Activated CD8-positive, alpha-beta T cell treated with anti-CD3 and anti-CD28 coated beads, Interleukin-2, amount 10 ng/mL, durations not matched to agents 7 days and 5 days (primary cell): Measurements from ENCODE around the gene DENND2A. TPM values are rescaled to one million over a fixed set of nuclear protein-coding genes. Genes with fewer than 3 reads are reported as not detected.
"Not testable (repeated sequence)": the region's sequence is repeated elsewhere in the genome, so short reads cannot be mapped to it uniquely, and the experiment has no call there.

Experiments
- ATAC-seq: fragments of 150-1000 bp; cut with Tn5 transposase; one replicate; pipeline ENCODE4 v1.10.0; 2021; ENCODE audit warnings: moderate library complexity
- CTCF ChIA-PET: fragments of 350-600 bp; sonication (Branson Sonifier 250); formaldehyde crosslinking; loops from one replicate; lab custom pipeline; 2021; ENCODE audit warnings: antibody characterized with exemption; lab: Charles Lee
- POLR2A ChIA-PET: fragments of 350-600 bp; sonication (Branson Sonifier 250); formaldehyde crosslinking; loops from one replicate; lab custom pipeline; 2021; ENCODE audit warnings: antibody characterized with exemption; lab: Charles Lee
- DNase-seq: peaks from one replicate; pipeline ENCODE4 v3.0.0-alpha.2; 2020
- H3K27ac Mint-ChIP-seq: one replicate; pipeline ENCODE4 v1.8.0; 2021; ENCODE audit warnings: mild to moderate bottlenecking, mixed read lengths
- H3K27me3 Mint-ChIP-seq: one replicate; pipeline ENCODE4 v1.8.0; 2021; ENCODE audit warnings: low read depth, mixed read lengths
- H3K36me3 Mint-ChIP-seq: one replicate; pipeline ENCODE4 v1.8.0; 2021; ENCODE audit warnings: low read depth, mixed read lengths
- H3K4me1 Mint-ChIP-seq: one replicate; pipeline ENCODE4 v1.8.0; 2021; ENCODE audit warnings: low read depth, mixed read lengths
- H3K4me3 Mint-ChIP-seq: one replicate; pipeline ENCODE4 v1.8.0; 2021; ENCODE audit warnings: mild to moderate bottlenecking, mixed read lengths
- H3K9me3 Mint-ChIP-seq: one replicate; pipeline ENCODE4 v1.8.0; 2022; ENCODE audit warnings: mixed read lengths; ENCODE audit not compliant: insufficient read depth
- total RNA-seq, 2 experiments: library from RNA; stranded (reverse); gene quantifications; one replicate each; pipeline ENCODE4 v1.2.3, GENCODE V29; 2021

The DENND2A gene
- total RNA-seq, 2 experiments from 2014 or later: not detected

- H3K36me3 Mint-ChIP-seq: peaks cover 11% of the 10 kb centered on the region
- ChIA-PET CTCF (interaction anchor here (1.1 to 2.9 kb wide), 7 partner anchors 21 to 341 kb away, joined by 3 to 12 read pairs (median 4); partner anchors contain the start of gene MRPS33), POLR2A (interaction anchor here (1.4 kb wide), 1 partner anchor 341 kb away, joined by 8 read pairs; no protein-coding TSS in a partner anchor)
- H3K4me1 Mint-ChIP-seq: peaks cover 42% of the 10 kb centered on the region
- peak; percentile 66 for DNase-seq
- peaks cover 3% of the 10 kb centered on the region for H3K27me3 Mint-ChIP-seq
- ATAC-seq: peak; percentile 83
- peak overlapping the region; percentile 85 for H3K4me3 Mint-ChIP-seq
- no peaks in the 10 kb centered on the region for H3K9me3 Mint-ChIP-seq
- peak overlapping the region; percentile 87 for H3K27ac Mint-ChIP-seq
Observed at GRCh38 chr7:140673063-140673773, 32.6 kb upstream of the DENND2A start.

- peak; percentile 68 for DNase-seq
- H3K9me3 Mint-ChIP-seq: no peaks in the 10 kb centered on the region
- ATAC-seq: peak; percentile 78
- H3K4me1 Mint-ChIP-seq: peaks cover 42% of the 10 kb centered on the region
- CTCF ChIA-PET: interaction anchor here (1.2 kb wide), 1 partner anchor 341 kb away, joined by 3 read pairs; no protein-coding TSS in a partner anchor
- peak within 1 kb of the TSS; percentile 87 for H3K27ac Mint-ChIP-seq
- peak within 1 kb of the TSS; percentile 85 for H3K4me3 Mint-ChIP-seq
- POLR2A ChIA-PET: interaction anchor here (1.4 kb wide), 1 partner anchor 342 kb away, joined by 8 read pairs; no protein-coding TSS in a partner anchor
- H3K27me3 Mint-ChIP-seq: peaks cover 3% of the 10 kb centered on the region
- H3K36me3 Mint-ChIP-seq: peaks cover 6% of the 10 kb centered on the region
Observed at GRCh38 chr7:140672382-140673062, 31.9 kb upstream of the DENND2A start, which contains the start of gene ADCK2. TSS of gene ADCK2 (plus strand) at chr7:140672945. CDS start at chr7:140673331, 386 bp downstream.

GRCh38 chr7:140671966-140672365, 31.4 kb upstream of the DENND2A start:
- H3K27ac Mint-ChIP-seq: peak overlapping the region; percentile 84

GRCh38 chr7:140670343-140670935, 29.8 kb upstream of the DENND2A start:
- Mint-ChIP-seq H3K27me3 (peaks cover 4% of the 10 kb centered on the region), H3K36me3 (peaks cover 3% of the 10 kb centered on the region), H3K4me1 (peaks cover 35% of the 10 kb centered on the region), H3K9me3 (no peaks in the 10 kb centered on the region), H3K4me3 (no peak overlapping the region), H3K27ac (no peak overlapping the region)
- POLR2A ChIA-PET: no interaction called here
- DNase-seq: no peak
- CTCF ChIA-PET: no interaction called here
- no peak for ATAC-seq

More at GRCh38 chr7:140671966-140672365, 31.4 kb upstream of the DENND2A start:
- Mint-ChIP-seq H3K4me3 (peak overlapping the region; percentile 66), H3K27me3 (peaks cover 3% of the 10 kb centered on the region), H3K36me3 (peaks cover 3% of the 10 kb centered on the region), H3K9me3 (no peaks in the 10 kb centered on the region), H3K4me1 (peaks cover 42% of the 10 kb centered on the region)
- ATAC-seq (no peak), DNase-seq (no peak)
- POLR2A ChIA-PET: no interaction called here
- CTCF ChIA-PET: interaction anchor here (1.2 kb wide), 1 partner anchor 342 kb away, joined by 3 read pairs; no protein-coding TSS in a partner anchor

- H3K4me3 Mint-ChIP-seq, H3K27me3 Mint-ChIP-seq, H3K27ac Mint-ChIP-seq, ATAC-seq, H3K36me3 Mint-ChIP-seq, H3K9me3 Mint-ChIP-seq, POLR2A ChIA-PET, DNase-seq: not testable (repeated sequence)
- peaks cover 31% of the 10 kb centered on the region for H3K4me1 Mint-ChIP-seq
- CTCF ChIA-PET: interaction anchor here (1.2 to 1.9 kb wide), 2 partner anchors 9 to 10 kb away, joined by 4 to 6 read pairs; no protein-coding TSS in a partner anchor
Observed at GRCh38 chr7:140669862-140670261, 29.2 kb upstream of the DENND2A start.

- peaks cover 13% of the 10 kb centered on the region for H3K27me3 Mint-ChIP-seq
- H3K36me3 Mint-ChIP-seq: no peaks in the 10 kb centered on the region
- no peak for ATAC-seq
- H3K4me3 Mint-ChIP-seq: no peak overlapping the region
- ChIA-PET POLR2A (no interaction called here), CTCF (interaction anchor here (0.6 to 1.9 kb wide), 5 partner anchors 9 to 193 kb away, joined by 3 to 8 read pairs (median 4); no protein-coding TSS in a partner anchor)
- H3K9me3 Mint-ChIP-seq: no peaks in the 10 kb centered on the region
- DNase-seq: no peak
- no peak overlapping the region for H3K27ac Mint-ChIP-seq
- peaks cover 26% of the 10 kb centered on the region for H3K4me1 Mint-ChIP-seq
Observed at GRCh38 chr7:140669352-140669751, 28.7 kb upstream of the DENND2A start.

GRCh38 chr7:140668641-140669040, 28.0 kb upstream of the DENND2A start:
- ChIA-PET CTCF (interaction anchor here (1.1 to 1.9 kb wide), 4 partner anchors 11 to 192 kb away, joined by 4 to 8 read pairs (median 6); no protein-coding TSS in a partner anchor), POLR2A (no interaction called here)
- no peak for DNase-seq
- ATAC-seq: no peak
- Mint-ChIP-seq H3K27ac (no peak overlapping the region), H3K4me1 (peaks cover 18% of the 10 kb centered on the region), H3K36me3 (no peaks in the 10 kb centered on the region), H3K4me3 (no peak overlapping the region), H3K9me3 (no peaks in the 10 kb centered on the region), H3K27me3 (peaks cover 16% of the 10 kb centered on the region)

- Mint-ChIP-seq H3K36me3 (no peaks in the 10 kb centered on the region), H3K27me3 (peaks cover 23% of the 10 kb centered on the region), H3K27ac (no peak overlapping the region), H3K9me3 (no peaks in the 10 kb centered on the region), H3K4me3 (no peak overlapping the region), H3K4me1 (peaks cover 16% of the 10 kb centered on the region)
- ATAC-seq (no peak), DNase-seq (no peak)
- ChIA-PET POLR2A (no interaction called here), CTCF (interaction anchor here (1.1 kb wide), 1 partner anchor 14 kb away, joined by 5 read pairs; no protein-coding TSS in a partner anchor)
Observed at GRCh38 chr7:140667476-140667875, 26.9 kb upstream of the DENND2A start.

- peaks cover 25% of the 10 kb centered on the region for H3K27me3 Mint-ChIP-seq
- H3K36me3 Mint-ChIP-seq, DNase-seq, H3K4me3 Mint-ChIP-seq, CTCF ChIA-PET, H3K4me1 Mint-ChIP-seq, ATAC-seq, POLR2A ChIA-PET, H3K9me3 Mint-ChIP-seq, H3K27ac Mint-ChIP-seq: not testable (repeated sequence)
Observed at GRCh38 chr7:140662938-140663337, 22.3 kb upstream of the DENND2A start.

GRCh38 chr7:140661124-140661523, 20.5 kb upstream of the DENND2A start:
- peaks cover 11% of the 10 kb centered on the region for H3K4me1 Mint-ChIP-seq
- H3K4me3 Mint-ChIP-seq: no peak overlapping the region
- H3K36me3 Mint-ChIP-seq: no peaks in the 10 kb centered on the region
- H3K9me3 Mint-ChIP-seq: no peaks in the 10 kb centered on the region
- peaks cover 31% of the 10 kb centered on the region for H3K27me3 Mint-ChIP-seq
- ATAC-seq: no peak
- CTCF ChIA-PET: interaction anchor here (0.9 to 1.8 kb wide), 6 partner anchors 7 to 150 kb away, joined by 3 to 7 read pairs (median 4); no protein-coding TSS in a partner anchor
- POLR2A ChIA-PET: no interaction called here
- no peak overlapping the region for H3K27ac Mint-ChIP-seq
- DNase-seq: no peak

GRCh38 chr7:140659856-140660255, 19.2 kb upstream of the DENND2A start:
- Mint-ChIP-seq H3K4me1 (peaks cover 16% of the 10 kb centered on the region), H3K36me3 (no peaks in the 10 kb centered on the region)
- no peak for ATAC-seq

More at GRCh38 chr7:140659856-140660255, 19.2 kb upstream of the DENND2A start:
- ChIA-PET CTCF (interaction anchor here (1.8 kb wide), 1 partner anchor 10 kb away, joined by 4 read pairs; no protein-coding TSS in a partner anchor), POLR2A (no interaction called here)
- H3K9me3 Mint-ChIP-seq: no peaks in the 10 kb centered on the region
- no peak for DNase-seq
- H3K4me3 Mint-ChIP-seq: no peak overlapping the region
- no peak overlapping the region for H3K27ac Mint-ChIP-seq
- H3K27me3 Mint-ChIP-seq: peaks cover 24% of the 10 kb centered on the region
